Hematopoietic multipotent progenitor cell treated with erythropoietin and hydrocortisone succinate and interleukin-3 and kit ligand, for 4 days (in vitro differentiated cells): ENCODE measurements around the gene ZBTB38.

Experiments
- DNase-seq: peaks from one replicate; pipeline ENCODE4 v3.0.0-alpha.2; 2015

The ZBTB38 gene

GRCh38 chr3:141407825-141408224 is 39.5 kb downstream of the ZBTB38 start:
- no peak for DNase-seq

- DNase-seq: no peak
Measured at GRCh38 chr3:141408596-141408995, 40.3 kb downstream of the ZBTB38 start.

GRCh38 chr3:141409940-141410241 is 41.6 kb downstream of the ZBTB38 start:
- DNase-seq: no peak

GRCh38 chr3:141410408-141410807 is 42.1 kb downstream of the ZBTB38 start:
- DNase-seq: no peak

GRCh38 chr3:141410846-141411245 is 42.5 kb downstream of the ZBTB38 start:
- DNase-seq: no peak

- DNase-seq: peak; percentile 52
Measured at GRCh38 chr3:141411251-141411771, 43.0 kb downstream of the ZBTB38 start.

- DNase-seq: peak; percentile 87
Measured at GRCh38 chr3:141412087-141412935, 44.0 kb downstream of the ZBTB38 start.

- no peak for DNase-seq
Measured at GRCh38 chr3:141412936-141413354, 44.6 kb downstream of the ZBTB38 start.

- no peak for DNase-seq
Measured at GRCh38 chr3:141413391-141413790, 45.1 kb downstream of the ZBTB38 start.

- no peak for DNase-seq
Measured at GRCh38 chr3:141413801-141414689, 45.7 kb downstream of the ZBTB38 start.

- no peak for DNase-seq
Measured at GRCh38 chr3:141414800-141415462, 46.6 kb downstream of the ZBTB38 start.

GRCh38 chr3:141415953-141416352 is 47.6 kb downstream of the ZBTB38 start:
- DNase-seq: no peak
